ENCODE measurements around the gene ST6GALNAC4. TPM values are rescaled to one million over a fixed set of nuclear protein-coding genes. Genes with fewer than 3 reads are reported as not detected.
A peak's percentile ranks its signal among the peaks of the same experiment; 100 is the strongest.

The ST6GALNAC4 gene
- total and polyA plus RNA-seq, 9 of the 15 experiments (the other 6 are each of a cell fraction or from before 2014, with no cell fraction given), result 2.6 to 43.1 (median 15.4) TPM

- TF ChIP-seq ZMIZ1 (IDR thresholded peaks at IDR 0.05; ENCODE audit: low read depth in 2 of 2, low read length in 2 of 2), result no peak
- TF ChIP-seq NCOA4 (IDR thresholded peaks at IDR 0.05; ENCODE audit: partially characterized antibody), result no peak
- TF ChIP-seq, protein P1, sequence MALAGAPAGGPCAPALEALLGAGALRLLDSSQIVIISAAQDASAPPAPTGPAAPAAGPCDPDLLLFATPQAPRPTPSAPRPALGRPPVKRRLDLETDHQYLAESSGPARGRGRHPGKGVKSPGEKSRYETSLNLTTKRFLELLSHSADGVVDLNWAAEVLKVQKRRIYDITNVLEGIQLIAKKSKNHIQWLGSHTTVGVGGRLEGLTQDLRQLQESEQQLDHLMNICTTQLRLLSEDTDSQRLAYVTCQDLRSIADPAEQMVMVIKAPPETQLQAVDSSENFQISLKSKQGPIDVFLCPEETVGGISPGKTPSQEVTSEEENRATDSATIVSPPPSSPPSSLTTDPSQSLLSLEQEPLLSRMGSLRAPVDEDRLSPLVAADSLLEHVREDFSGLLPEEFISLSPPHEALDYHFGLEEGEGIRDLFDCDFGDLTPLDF (CRISPR knock-in tag; IDR thresholded peaks at IDR 0.05), result 0 out of 2 replicates have a peak, but pooled peaks have one; percentile 50
- peak; percentile 45 for TF ChIP-seq ZFP36 (IDR thresholded peaks at IDR 0.05; ENCODE audit: low read depth, low read length, partially characterized antibody)
- peak; percentile 29; the same call in 1 of the 2 replicates for TF ChIP-seq MAX (CRISPR knock-in tag; IDR thresholded peaks at IDR 0.05)
- TF ChIP-seq, protein P2, sequence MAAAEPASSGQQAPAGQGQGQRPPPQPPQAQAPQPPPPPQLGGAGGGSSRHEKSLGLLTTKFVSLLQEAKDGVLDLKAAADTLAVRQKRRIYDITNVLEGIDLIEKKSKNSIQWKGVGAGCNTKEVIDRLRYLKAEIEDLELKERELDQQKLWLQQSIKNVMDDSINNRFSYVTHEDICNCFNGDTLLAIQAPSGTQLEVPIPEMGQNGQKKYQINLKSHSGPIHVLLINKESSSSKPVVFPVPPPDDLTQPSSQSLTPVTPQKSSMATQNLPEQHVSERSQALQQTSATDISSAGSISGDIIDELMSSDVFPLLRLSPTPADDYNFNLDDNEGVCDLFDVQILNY (CRISPR knock-in tag; IDR thresholded peaks at IDR 0.05), result no peak
- TF ChIP-seq BCOR (IDR thresholded peaks at IDR 0.05), result peak; percentile 84
- TF ChIP-seq, protein P3, sequence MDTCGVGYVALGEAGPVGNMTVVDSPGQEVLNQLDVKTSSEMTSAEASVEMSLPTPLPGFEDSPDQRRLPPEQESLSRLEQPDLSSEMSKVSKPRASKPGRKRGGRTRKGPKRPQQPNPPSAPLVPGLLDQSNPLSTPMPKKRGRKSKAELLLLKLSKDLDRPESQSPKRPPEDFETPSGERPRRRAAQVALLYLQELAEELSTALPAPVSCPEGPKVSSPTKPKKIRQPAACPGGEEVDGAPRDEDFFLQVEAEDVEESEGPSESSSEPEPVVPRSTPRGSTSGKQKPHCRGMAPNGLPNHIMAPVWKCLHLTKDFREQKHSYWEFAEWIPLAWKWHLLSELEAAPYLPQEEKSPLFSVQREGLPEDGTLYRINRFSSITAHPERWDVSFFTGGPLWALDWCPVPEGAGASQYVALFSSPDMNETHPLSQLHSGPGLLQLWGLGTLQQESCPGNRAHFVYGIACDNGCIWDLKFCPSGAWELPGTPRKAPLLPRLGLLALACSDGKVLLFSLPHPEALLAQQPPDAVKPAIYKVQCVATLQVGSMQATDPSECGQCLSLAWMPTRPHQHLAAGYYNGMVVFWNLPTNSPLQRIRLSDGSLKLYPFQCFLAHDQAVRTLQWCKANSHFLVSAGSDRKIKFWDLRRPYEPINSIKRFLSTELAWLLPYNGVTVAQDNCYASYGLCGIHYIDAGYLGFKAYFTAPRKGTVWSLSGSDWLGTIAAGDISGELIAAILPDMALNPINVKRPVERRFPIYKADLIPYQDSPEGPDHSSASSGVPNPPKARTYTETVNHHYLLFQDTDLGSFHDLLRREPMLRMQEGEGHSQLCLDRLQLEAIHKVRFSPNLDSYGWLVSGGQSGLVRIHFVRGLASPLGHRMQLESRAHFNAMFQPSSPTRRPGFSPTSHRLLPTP (IDR thresholded peaks at IDR 0.05; ENCODE audit: borderline replicate concordance, extremely low read depth, insufficient read length), result no peak
- TF ChIP-seq NELFE (IDR thresholded peaks at IDR 0.05; ENCODE audit: insufficient read depth, insufficient read length), result no peak
- TF ChIP-seq, protein P4, sequence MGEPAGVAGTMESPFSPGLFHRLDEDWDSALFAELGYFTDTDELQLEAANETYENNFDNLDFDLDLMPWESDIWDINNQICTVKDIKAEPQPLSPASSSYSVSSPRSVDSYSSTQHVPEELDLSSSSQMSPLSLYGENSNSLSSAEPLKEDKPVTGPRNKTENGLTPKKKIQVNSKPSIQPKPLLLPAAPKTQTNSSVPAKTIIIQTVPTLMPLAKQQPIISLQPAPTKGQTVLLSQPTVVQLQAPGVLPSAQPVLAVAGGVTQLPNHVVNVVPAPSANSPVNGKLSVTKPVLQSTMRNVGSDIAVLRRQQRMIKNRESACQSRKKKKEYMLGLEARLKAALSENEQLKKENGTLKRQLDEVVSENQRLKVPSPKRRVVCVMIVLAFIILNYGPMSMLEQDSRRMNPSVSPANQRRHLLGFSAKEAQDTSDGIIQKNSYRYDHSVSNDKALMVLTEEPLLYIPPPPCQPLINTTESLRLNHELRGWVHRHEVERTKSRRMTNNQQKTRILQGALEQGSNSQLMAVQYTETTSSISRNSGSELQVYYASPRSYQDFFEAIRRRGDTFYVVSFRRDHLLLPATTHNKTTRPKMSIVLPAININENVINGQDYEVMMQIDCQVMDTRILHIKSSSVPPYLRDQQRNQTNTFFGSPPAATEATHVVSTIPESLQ (CRISPR knock-in tag; IDR thresholded peaks at IDR 0.05), result 0 out of 2 replicates have a peak, but pooled peaks have one; percentile 66
- TF ChIP-seq, protein P5, sequence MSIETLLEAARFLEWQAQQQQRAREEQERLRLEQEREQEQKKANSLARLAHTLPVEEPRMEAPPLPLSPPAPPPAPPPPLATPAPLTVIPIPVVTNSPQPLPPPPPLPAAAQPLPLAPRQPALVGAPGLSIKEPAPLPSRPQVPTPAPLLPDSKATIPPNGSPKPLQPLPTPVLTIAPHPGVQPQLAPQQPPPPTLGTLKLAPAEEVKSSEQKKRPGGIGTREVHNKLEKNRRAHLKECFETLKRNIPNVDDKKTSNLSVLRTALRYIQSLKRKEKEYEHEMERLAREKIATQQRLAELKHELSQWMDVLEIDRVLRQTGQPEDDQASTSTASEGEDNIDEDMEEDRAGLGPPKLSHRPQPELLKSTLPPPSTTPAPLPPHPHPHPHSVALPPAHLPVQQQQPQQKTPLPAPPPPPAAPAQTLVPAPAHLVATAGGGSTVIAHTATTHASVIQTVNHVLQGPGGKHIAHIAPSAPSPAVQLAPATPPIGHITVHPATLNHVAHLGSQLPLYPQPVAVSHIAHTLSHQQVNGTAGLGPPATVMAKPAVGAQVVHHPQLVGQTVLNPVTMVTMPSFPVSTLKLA (conservative IDR thresholded peaks at IDR 0.05), result peak in 1 of 2 experiments; percentile 21; a peak in 1 of 4 replicates
- no peak for TF ChIP-seq NCOA2 (IDR thresholded peaks at IDR 0.05; ENCODE audit: partially characterized antibody in 2 of 2)
- no peak for TF ChIP-seq CREBBP (IDR thresholded peaks at IDR 0.05; ENCODE audit: low read depth, low read length)
Measured at GRCh38 chr9:127878001-127878651, 38.7 kb downstream of the ST6GALNAC4 start (continued).
